Measurements from ENCODE around the gene POU2F1.
"Not testable (repeated sequence)": the region's sequence is repeated elsewhere in the genome, so short reads cannot be mapped to it uniquely, and the experiment has no call there.

POU2F1 gene

DNA sequence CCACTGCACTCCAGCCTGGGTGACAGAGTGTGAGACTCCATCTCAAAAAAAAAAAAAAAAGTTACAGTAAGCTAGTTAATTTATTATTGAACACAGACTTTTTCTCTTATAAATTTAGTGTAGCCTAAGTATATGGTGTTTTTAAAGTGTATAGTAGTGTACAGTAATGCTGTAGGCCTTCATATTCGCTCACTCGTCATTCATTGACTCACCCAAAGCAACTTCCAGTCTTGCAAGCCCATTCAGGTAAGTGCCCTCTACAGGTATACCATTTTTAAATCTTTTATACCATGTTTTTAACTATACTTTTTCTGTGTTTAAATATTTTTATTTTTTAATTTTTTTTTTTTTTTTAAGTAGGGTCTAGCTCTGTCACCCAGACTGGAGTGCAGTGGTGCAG is 12.1 kb downstream of the POU2F1 start:
- no peak overlapping the region for H3K4me3 ChIP-seq (ENCODE audit: low read depth, low read length)
- TF ChIP-seq, protein P1, sequence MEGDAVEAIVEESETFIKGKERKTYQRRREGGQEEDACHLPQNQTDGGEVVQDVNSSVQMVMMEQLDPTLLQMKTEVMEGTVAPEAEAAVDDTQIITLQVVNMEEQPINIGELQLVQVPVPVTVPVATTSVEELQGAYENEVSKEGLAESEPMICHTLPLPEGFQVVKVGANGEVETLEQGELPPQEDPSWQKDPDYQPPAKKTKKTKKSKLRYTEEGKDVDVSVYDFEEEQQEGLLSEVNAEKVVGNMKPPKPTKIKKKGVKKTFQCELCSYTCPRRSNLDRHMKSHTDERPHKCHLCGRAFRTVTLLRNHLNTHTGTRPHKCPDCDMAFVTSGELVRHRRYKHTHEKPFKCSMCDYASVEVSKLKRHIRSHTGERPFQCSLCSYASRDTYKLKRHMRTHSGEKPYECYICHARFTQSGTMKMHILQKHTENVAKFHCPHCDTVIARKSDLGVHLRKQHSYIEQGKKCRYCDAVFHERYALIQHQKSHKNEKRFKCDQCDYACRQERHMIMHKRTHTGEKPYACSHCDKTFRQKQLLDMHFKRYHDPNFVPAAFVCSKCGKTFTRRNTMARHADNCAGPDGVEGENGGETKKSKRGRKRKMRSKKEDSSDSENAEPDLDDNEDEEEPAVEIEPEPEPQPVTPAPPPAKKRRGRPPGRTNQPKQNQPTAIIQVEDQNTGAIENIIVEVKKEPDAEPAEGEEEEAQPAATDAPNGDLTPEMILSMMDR (conservative IDR thresholded peaks at IDR 0.05; ENCODE audit: low read depth, low read length), result no peak
- DNase-seq (ENCODE audit: low read depth), result no peak

DNA sequence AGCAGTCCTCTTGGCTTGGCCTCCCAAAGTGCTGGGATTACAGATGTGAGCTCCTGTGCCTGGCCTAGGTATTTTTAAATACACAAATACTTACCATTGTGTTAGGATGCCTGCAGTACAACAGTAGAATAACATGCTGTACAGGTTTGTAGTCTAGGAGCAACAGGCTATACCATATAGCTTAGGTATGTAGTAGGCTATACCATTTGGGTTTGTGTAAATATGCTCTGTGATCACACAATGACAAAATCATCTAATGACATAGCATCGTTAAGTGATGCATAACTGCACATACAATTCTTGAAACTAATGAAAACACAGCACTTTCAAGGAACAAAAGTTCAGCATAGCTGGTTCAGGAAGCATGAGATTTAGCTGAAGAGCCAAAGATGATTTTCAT is 12.7 kb downstream of the POU2F1 start:
- TF ChIP-seq, protein P1 (conservative IDR thresholded peaks at IDR 0.05; ENCODE audit: low read depth, low read length), result no peak

DNA sequence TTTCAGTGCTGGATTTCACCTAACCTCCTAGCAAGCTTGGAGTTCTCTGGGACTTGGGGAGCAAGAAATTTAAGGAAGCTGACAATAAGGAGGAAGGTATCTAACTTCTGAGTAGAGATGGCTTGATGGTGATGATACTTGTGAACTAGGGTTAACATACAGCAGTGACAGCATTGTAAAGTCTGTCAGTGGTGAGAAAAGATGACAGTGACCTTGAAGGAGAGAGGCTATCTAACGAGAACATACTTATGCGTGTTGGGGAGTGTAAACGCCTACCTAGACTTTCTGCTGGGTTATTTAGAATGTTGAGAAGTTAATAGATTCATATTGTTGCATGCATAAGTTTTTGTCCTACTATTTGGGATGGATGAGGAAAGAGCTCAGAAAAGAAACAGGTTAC is 16.3 kb downstream of the POU2F1 start:
- DNase-seq (ENCODE audit: low read depth), result no peak
- TF ChIP-seq, protein P1 (conservative IDR thresholded peaks at IDR 0.05; ENCODE audit: low read depth, low read length), result no peak
- no peak overlapping the region for H3K4me3 ChIP-seq (ENCODE audit: low read depth, low read length)

More for the DNA sequence above, 12.7 kb downstream of the POU2F1 start:
- no peak overlapping the region for H3K4me3 ChIP-seq (ENCODE audit: low read depth, low read length)
- no peak for DNase-seq (ENCODE audit: low read depth)

DNA sequence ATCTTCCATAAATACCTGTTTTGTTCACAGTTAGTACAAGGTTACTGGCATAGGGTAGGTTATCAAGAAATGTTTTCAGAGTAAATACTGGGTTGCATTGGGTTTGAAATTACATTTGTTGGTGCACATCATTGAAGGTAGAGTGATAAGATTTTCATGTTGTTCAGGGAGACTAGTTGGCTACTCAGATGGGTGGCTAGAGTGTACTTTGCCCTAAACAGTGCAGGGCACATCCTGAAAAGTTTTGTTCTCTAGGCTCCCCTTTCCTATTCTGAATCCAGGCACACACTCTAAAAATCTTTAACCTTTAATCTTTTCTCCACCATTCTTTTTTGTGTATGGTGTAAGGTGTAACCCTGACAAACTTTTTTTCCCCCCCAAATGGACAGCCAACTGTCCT is 18.0 kb downstream of the POU2F1 start:
- DNase-seq (ENCODE audit: low read depth), result no peak
- TF ChIP-seq, protein P1 (conservative IDR thresholded peaks at IDR 0.05; ENCODE audit: low read depth, low read length), result no peak
- H3K4me3 ChIP-seq (ENCODE audit: low read depth, low read length), result no peak overlapping the region

DNA sequence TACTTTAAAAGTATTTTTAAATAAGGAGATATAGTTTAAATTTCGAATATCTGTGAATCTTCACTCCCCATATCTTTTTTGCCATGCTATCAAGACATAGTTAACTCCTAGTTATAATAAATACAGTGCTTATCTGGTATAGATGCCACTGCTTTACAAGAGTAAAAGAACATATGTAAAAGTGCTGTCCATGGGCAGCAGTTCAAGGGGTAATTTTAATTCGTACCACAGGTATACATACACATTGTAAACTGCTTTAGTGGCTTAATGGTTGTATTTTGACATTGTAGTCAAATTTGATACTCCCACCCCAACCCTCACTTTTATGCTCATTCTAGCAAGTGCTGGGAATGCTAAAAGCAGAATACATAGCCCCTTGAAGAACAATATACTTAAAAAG is 18.6 kb downstream of the POU2F1 start:
- no peak overlapping the region for H3K4me3 ChIP-seq (ENCODE audit: low read depth, low read length)
- DNase-seq (ENCODE audit: low read depth), result no peak
- TF ChIP-seq, protein P1 (conservative IDR thresholded peaks at IDR 0.05; ENCODE audit: low read depth, low read length), result no peak

DNA sequence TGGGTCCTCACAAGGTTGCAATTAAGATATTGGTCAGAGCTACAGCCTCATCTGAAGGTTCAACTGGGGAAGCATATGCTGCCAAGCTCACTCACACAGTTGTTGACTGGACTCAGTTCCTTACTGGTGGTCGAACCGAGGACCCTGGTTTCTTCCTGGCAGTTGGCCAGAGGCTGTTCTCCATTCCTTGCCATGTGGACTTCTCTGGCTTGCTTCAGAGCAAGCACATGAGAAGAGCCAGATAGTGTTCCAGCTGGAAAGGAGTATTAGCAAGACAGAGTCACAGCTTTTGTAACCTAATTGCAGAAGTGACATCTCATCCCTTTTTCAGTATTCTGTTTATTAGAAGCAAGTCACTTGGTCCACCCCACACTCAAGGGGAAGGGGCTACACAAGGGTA is 23.6 kb downstream of the POU2F1 start:
- no peak for DNase-seq (ENCODE audit: low read depth)
- no peak overlapping the region for H3K4me3 ChIP-seq (ENCODE audit: low read depth, low read length)
- TF ChIP-seq, protein P1 (conservative IDR thresholded peaks at IDR 0.05; ENCODE audit: low read depth, low read length), result no peak

DNA sequence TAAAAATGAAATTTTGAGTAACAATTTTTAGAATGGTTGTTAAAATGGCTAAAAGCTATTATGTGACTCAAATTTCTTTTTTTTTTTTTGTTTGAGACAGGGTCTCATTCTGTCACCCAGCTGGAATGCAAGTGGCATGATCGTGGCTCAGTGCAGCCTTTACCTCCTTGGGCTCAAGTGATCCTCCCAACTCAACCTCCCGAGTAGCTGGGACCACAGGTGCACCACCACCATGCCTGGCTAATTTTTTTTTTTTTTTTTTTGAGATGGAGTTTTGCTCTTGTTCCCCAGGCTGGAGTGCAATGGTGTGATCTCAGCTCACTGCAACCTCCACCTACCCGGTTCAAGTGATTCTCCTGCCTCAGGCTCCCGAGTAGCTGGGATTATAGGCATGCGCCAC is 24.5 kb downstream of the POU2F1 start:
- not testable (repeated sequence) for H3K4me3 ChIP-seq (ENCODE audit: low read depth, low read length); DNase-seq (ENCODE audit: low read depth)

DNA sequence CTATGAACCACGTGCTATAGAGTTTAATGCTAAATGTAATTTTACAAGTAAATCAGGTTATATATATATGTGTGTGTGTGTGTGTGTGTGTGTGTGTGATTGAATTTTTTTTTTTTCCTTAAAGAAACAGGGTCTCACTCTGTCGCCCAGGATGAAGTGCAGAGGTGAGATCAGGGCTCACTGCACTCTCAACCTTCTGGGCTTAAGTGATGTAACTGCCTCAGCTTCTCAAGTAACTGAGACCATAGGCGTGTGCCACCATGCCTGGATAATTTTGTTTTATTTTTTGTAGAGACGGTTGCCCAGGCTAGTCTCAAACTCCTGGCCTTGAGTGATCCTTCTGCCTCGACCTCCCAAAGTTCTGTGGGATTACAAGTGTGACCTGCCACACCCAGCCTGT is 26.3 kb downstream of the POU2F1 start:
- TF ChIP-seq, protein P1 (conservative IDR thresholded peaks at IDR 0.05; ENCODE audit: low read depth, low read length), result no peak
- no peak overlapping the region for H3K4me3 ChIP-seq (ENCODE audit: low read depth, low read length)
- DNase-seq (ENCODE audit: low read depth), result no peak
